ENCODE results near the gene GTF2A1L. TPM values are rescaled to one million over a fixed set of nuclear protein-coding genes. Genes with fewer than 3 reads are reported as not detected.

The GTF2A1L gene
- total and polyA plus RNA-seq, 9 donors, result 0.28 to 3.4 (median 0.84) TPM; not detected in 1

DNA sequence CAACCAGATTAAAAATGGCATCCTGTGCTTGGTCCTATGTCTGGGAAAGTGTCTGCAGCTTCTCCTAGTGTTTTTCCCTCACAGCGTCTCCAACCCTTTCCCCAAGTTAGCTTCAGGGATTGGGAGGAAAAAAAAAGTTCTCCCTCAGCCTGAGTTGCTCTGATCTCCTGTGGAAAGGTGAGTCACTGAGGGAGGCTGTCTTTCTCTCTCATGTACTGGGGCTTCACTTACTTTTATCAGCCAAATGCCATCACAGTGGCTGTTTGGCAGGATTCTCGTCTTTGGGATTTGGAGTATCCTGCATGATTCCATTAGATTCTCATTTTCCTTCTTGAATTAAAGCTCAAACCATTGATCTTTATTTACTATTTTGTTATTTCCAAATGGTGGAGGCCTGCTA is 18.1 kb downstream of the GTF2A1L start:
- no CpG with 5 or more reads among the region's 2 CpGs for WGBS (ENCODE audit: insufficient coverage)
- H3K27me3 ChIP-seq (ENCODE audit: control insufficient read depth, insufficient read depth, low read length), result no peaks in the 10 kb centered on the region
- no peak overlapping the region for H3K4me3 ChIP-seq (ENCODE audit: low read length)
- DNase-seq, result no peak
- no peaks in the 10 kb centered on the region for H3K36me3 ChIP-seq (ENCODE audit: control insufficient read depth, insufficient read depth, low read length)
- no peak overlapping the region for H3K27ac ChIP-seq (ENCODE audit: low read length)
- no peaks in the 10 kb centered on the region for H3K4me1 ChIP-seq (ENCODE audit: control insufficient read depth, insufficient read depth, low read length)
- H3K9me3 ChIP-seq (replicated peaks; ENCODE audit: control insufficient read depth, low read depth, low read length), result no peaks in the 10 kb centered on the region

DNA sequence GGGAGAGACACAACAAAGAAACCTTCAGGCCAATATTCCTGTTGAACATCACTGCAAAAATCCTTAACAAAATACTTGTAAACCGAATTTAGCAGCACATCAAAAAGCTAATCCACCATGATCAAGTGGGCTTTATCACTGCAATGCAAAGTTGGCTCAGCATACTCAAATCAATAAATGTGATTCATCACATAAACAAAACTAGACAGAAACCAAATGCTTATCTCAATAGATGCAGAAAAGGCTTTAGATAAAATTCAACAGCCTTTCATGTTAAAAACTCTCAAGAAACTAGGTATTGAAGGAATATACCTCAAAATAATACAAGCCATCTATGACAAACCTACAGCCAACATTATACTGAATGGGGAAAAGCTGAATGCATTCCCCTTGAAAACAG is 20.6 kb downstream of the GTF2A1L start:
- no peaks in the 10 kb centered on the region for H3K27me3 ChIP-seq (ENCODE audit: control insufficient read depth, insufficient read depth, low read length)
- no peaks in the 10 kb centered on the region for H3K36me3 ChIP-seq (ENCODE audit: control insufficient read depth, insufficient read depth, low read length)
- no peaks in the 10 kb centered on the region for H3K4me1 ChIP-seq (ENCODE audit: control insufficient read depth, insufficient read depth, low read length)
- no peak overlapping the region for H3K4me3 ChIP-seq (ENCODE audit: low read length)
- no peaks in the 10 kb centered on the region for H3K9me3 ChIP-seq (replicated peaks; ENCODE audit: control insufficient read depth, low read depth, low read length)
- DNase-seq, result no peak
- WGBS (ENCODE audit: insufficient coverage), result 86% methylated on average over 1 of the region's 1 CpG
- no peak overlapping the region for H3K27ac ChIP-seq (ENCODE audit: low read length)

DNA sequence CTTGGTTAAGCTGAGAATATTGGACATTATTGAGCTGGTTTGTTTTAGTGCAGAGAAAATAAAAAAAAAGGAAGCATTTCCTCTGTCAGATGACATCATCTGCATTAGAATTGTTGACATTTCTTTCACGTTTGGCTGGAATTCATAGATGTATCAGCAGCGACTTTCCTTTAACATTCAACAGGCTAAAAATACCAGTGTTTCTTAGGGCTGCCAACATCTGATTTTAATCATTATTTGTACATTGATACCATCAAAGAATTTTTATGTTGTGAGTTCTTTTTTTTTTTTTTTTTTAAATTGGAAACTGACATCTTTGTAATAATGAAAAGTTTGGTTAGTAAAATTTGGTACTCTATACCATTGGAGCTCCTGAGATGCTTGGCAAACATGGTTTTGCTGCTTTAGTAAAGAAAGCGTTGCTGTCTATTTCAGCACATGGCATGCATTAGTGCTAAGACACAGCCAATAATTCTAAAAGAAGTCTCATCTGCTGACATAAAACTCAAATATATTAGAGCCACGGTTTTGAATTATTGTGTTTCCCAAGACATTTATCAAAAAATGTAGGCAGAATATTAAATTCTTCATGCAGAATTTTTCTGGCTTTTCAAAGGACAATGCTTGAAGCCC is 33.6 kb downstream of the GTF2A1L start:
- Histone ChIP-seq H3K27ac (ENCODE audit: low read length) (no peak overlapping the region), H3K36me3 (ENCODE audit: control insufficient read depth, insufficient read depth, low read length) (no peaks in the 10 kb centered on the region), H3K4me1 (ENCODE audit: control insufficient read depth, insufficient read depth, low read length) (no peaks in the 10 kb centered on the region), H3K27me3 (ENCODE audit: control insufficient read depth, insufficient read depth, low read length) (no peaks in the 10 kb centered on the region), H3K4me3 (ENCODE audit: low read length) (no peak overlapping the region), H3K9me3 (replicated peaks; ENCODE audit: control insufficient read depth, low read depth, low read length) (no peaks in the 10 kb centered on the region)
- WGBS (ENCODE audit: insufficient coverage), result no CpG with 5 or more reads among the region's 4 CpGs
- peak; percentile 87 for DNase-seq

DNA sequence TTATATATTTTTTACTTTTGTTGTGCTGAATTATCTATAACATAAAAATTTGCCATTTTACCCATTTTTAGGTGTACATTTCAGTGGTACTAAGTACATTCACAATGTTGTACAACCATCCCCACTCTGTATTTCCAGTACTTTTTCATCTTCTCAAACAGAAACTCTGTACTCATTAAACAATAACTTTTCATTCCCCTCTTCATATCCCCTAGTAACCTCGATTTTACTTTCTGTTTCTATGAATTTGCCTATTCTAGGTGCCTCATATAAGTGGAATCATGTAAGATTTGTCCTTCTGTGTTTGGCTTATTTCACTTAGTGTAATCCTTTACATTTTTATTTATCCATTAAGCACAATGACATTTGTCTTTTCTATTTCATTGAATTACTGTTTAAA is 51.3 kb downstream of the GTF2A1L start:
- Histone ChIP-seq H3K27me3 (ENCODE audit: control insufficient read depth, insufficient read depth, low read length) (no peaks in the 10 kb centered on the region), H3K4me1 (ENCODE audit: control insufficient read depth, insufficient read depth, low read length) (no peaks in the 10 kb centered on the region), H3K36me3 (ENCODE audit: control insufficient read depth, insufficient read depth, low read length) (no peaks in the 10 kb centered on the region), H3K4me3 (ENCODE audit: low read length) (no peak overlapping the region), H3K27ac (ENCODE audit: low read length) (no peak overlapping the region), H3K9me3 (replicated peaks; ENCODE audit: control insufficient read depth, low read depth, low read length) (peaks cover 3% of the 10 kb centered on the region)
- DNase-seq, result no peak
- WGBS (ENCODE audit: insufficient coverage), result no CpG with 5 or more reads among the region's 1 CpG

DNA sequence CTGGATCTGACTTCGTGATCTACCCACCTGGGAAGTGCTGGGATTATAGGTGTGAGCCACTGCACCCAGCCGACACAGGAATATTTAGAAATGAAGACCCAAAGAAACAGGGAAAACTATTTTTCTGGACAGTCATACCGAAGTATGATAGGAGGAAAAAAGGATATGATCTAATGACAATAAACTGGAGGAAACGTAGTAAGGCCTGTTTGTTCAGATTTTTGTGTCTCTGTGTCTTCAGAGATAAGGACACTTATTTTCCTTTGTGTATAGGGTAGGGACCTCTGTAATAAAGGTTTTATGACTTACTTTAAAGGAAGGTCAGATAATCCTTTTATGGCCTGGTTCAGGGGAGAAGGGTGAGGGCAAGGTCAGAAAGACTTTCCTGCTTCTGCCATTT is 55.9 kb downstream of the GTF2A1L start:
- Histone ChIP-seq H3K27ac (ENCODE audit: low read length) (no peak overlapping the region), H3K4me1 (ENCODE audit: control insufficient read depth, insufficient read depth, low read length) (no peaks in the 10 kb centered on the region), H3K36me3 (ENCODE audit: control insufficient read depth, insufficient read depth, low read length) (no peaks in the 10 kb centered on the region), H3K27me3 (ENCODE audit: control insufficient read depth, insufficient read depth, low read length) (no peaks in the 10 kb centered on the region), H3K9me3 (replicated peaks; ENCODE audit: control insufficient read depth, low read depth, low read length) (peaks cover 3% of the 10 kb centered on the region), H3K4me3 (ENCODE audit: low read length) (no peak overlapping the region)
- DNase-seq, result no peak
- WGBS (ENCODE audit: insufficient coverage), result 86% methylated on average over 4 of the region's 4 CpGs

DNA sequence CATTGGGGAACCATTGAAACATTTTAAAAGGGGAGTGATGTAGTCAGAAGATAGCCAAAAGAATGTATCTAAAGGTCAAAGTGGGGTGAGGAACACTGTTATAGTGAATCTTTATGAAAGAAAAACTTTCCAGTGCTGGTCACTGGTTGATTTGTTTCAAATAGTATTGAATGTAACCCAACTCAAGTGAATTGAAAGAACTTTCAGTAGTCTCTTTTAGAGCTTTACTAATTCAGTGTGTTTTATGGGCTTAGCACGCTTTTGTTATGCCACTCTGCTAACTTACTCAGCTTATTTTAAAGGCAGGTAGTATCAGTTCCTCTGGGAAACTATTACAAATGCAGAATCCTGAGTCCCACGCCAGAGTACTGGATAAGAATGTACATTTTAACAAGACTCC is 57.3 kb downstream of the GTF2A1L start:
- no peak for DNase-seq
- H3K27ac ChIP-seq (ENCODE audit: low read length), result no peak overlapping the region
- no peaks in the 10 kb centered on the region for H3K4me1 ChIP-seq (ENCODE audit: control insufficient read depth, insufficient read depth, low read length)
- peaks cover 3% of the 10 kb centered on the region for H3K9me3 ChIP-seq (replicated peaks; ENCODE audit: control insufficient read depth, low read depth, low read length)
- no peaks in the 10 kb centered on the region for H3K36me3 ChIP-seq (ENCODE audit: control insufficient read depth, insufficient read depth, low read length)
- H3K27me3 ChIP-seq (ENCODE audit: control insufficient read depth, insufficient read depth, low read length), result no peaks in the 10 kb centered on the region
- WGBS (ENCODE audit: insufficient coverage), result no CpG with 5 or more reads among the region's 2 CpGs
- no peak overlapping the region for H3K4me3 ChIP-seq (ENCODE audit: low read length)

DNA sequence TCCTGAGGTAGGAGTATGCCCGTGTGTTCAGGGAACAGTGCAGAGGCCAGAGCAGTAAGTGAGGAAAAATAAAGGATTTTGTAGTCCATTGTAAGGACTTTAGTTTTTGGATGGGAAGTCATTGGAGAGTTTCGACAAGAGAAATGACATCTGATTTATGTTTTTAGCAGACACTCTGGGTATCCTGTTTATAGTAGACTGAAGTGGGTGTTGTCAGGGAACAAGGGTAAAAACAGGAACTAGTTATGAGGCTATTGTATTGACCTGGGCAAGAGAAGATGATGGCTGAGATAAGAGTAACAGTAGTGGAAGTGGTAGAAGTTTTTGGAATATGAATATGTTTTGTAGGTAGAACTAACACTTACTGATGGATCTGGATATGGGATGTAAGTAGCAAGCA is 59.8 kb downstream of the GTF2A1L start:
- Histone ChIP-seq H3K36me3 (ENCODE audit: control insufficient read depth, insufficient read depth, low read length) (no peaks in the 10 kb centered on the region), H3K4me3 (ENCODE audit: low read length) (no peak overlapping the region), H3K9me3 (replicated peaks; ENCODE audit: control insufficient read depth, low read depth, low read length) (peaks cover 3% of the 10 kb centered on the region), H3K27me3 (ENCODE audit: control insufficient read depth, insufficient read depth, low read length) (no peaks in the 10 kb centered on the region), H3K27ac (ENCODE audit: low read length) (no peak overlapping the region), H3K4me1 (ENCODE audit: control insufficient read depth, insufficient read depth, low read length) (no peaks in the 10 kb centered on the region)
- no peak for DNase-seq
- 69% methylated on average over 2 of the region's 2 CpGs for WGBS (ENCODE audit: insufficient coverage)

DNA sequence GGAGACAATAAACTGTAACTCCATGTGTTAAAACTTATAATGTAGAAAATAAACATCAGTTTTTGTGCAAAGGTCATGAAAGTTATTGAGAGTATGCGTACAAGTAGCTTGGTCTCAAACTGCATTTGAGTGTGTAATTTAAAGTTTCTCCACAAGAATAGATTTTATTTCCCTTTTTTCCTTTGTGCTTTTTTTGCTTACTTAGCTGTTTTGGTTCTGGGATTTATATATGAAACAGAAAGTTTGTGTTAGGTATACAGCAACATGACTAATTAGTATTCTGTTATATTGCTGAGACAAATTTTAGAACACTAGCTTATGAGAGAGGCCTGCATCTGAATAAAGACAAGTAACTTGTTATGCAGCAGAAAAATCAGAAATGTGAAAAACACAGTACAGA is 67.5 kb downstream of the GTF2A1L start:
- H3K4me3 ChIP-seq (ENCODE audit: low read length), result no peak overlapping the region
- H3K4me1 ChIP-seq (ENCODE audit: control insufficient read depth, insufficient read depth, low read length), result no peaks in the 10 kb centered on the region
- H3K27ac ChIP-seq (ENCODE audit: low read length), result no peak overlapping the region
- H3K27me3 ChIP-seq (ENCODE audit: control insufficient read depth, insufficient read depth, low read length), result no peaks in the 10 kb centered on the region
- no CpG with 5 or more reads among the region's 1 CpG for WGBS (ENCODE audit: insufficient coverage)
- DNase-seq, result no peak
- no peaks in the 10 kb centered on the region for H3K36me3 ChIP-seq (ENCODE audit: control insufficient read depth, insufficient read depth, low read length)
- H3K9me3 ChIP-seq (replicated peaks; ENCODE audit: control insufficient read depth, low read depth, low read length), result no peaks in the 10 kb centered on the region

DNA sequence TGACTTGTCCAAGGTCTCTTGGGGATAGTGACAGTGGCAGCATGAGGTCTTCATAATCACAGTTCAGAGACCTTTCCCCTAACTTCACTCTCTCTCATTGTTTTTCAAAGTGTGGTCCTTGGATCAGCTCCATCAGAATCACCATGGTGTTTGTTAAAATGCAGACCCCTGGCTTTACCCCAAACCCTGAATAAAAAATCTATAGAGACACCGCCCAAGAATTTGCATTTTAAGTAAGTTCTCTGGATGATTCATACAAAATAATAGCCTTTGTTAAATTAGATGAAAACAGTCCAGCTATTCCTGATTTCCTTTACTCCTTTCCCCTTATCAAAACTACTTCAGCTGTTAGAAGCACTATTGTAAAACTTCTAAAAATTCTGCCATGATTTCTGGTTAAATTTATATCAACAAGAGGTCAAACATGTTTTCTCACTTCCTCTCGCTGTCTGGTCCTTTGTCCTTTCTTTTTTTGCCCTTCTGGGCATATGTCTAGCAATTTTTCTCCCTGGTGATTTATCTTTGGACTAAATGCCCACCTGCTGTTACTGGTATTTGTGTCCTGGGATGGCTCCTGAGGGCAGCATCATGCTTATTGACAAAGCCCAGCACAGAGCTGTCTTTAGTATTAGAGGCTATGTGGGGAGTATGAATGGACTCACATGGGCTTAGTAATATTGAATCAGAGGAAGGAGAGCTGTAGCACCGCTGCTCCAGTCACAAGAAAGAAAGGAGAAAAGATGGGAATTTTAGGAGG is 74.5 kb downstream of the GTF2A1L start:
- Histone ChIP-seq H3K36me3 (ENCODE audit: control insufficient read depth, insufficient read depth, low read length) (no peaks in the 10 kb centered on the region), H3K27me3 (ENCODE audit: control insufficient read depth, insufficient read depth, low read length) (no peaks in the 10 kb centered on the region), H3K4me1 (ENCODE audit: control insufficient read depth, insufficient read depth, low read length) (no peaks in the 10 kb centered on the region), H3K27ac (ENCODE audit: low read length) (no peak overlapping the region), H3K9me3 (replicated peaks; ENCODE audit: control insufficient read depth, low read depth, low read length) (no peaks in the 10 kb centered on the region), H3K4me3 (ENCODE audit: low read length) (no peak overlapping the region)
- WGBS (ENCODE audit: insufficient coverage), result 80% methylated on average over 1 of the region's 3 CpGs
- no peak for DNase-seq

DNA sequence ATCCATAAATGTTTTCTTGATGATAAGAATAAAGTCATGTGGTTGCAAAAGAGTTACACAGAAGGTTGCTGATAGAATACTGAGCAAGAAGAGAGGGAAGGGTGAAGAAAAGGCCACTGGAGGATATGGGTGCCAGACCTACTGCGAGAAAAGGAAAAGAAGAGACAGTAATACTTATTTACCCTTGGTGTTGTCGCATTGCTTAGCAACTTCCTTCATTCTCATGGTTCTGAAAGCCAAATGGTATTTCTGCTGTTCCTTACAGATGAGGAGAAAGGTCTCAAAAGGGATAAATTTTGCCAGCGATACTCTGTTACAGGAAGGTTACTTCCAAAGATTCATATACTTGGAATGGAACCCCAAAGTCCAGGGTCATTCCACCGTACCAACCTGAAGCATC is 75.4 kb downstream of the GTF2A1L start:
- H3K4me1 ChIP-seq (ENCODE audit: control insufficient read depth, insufficient read depth, low read length), result no peaks in the 10 kb centered on the region
- no peaks in the 10 kb centered on the region for H3K27me3 ChIP-seq (ENCODE audit: control insufficient read depth, insufficient read depth, low read length)
- DNase-seq, result peak; percentile 23
- H3K36me3 ChIP-seq (ENCODE audit: control insufficient read depth, insufficient read depth, low read length), result no peaks in the 10 kb centered on the region
- H3K4me3 ChIP-seq (ENCODE audit: low read length), result no peak overlapping the region
- no peaks in the 10 kb centered on the region for H3K9me3 ChIP-seq (replicated peaks; ENCODE audit: control insufficient read depth, low read depth, low read length)
- 40% methylated on average over 1 of the region's 4 CpGs for WGBS (ENCODE audit: insufficient coverage)
- no peak overlapping the region for H3K27ac ChIP-seq (ENCODE audit: low read length)

Measured in muscle of leg (tissue), 11 donors.